MM.1S (cell line): ENCODE measurements around the gene GABARAP.

Source experiments
- DNase-seq: peaks from one replicate; pipeline ENCODE4 v3.0.0-alpha.2; 2015
- H2AFZ ChIP-seq: fragments of 300-600 bp; sonication (generic); 2 replicates; pipeline ENCODE4 v1.6.0; 2016; ENCODE audit warnings: antibody characterized with exemption, low read length
- H3F3A ChIP-seq: fragments of 300-600 bp; sonication (generic); 2 replicates; pipeline ENCODE4 v1.6.1; 2016; ENCODE audit warnings: mild to moderate bottlenecking, antibody characterized with exemption, low read length, moderate library complexity, mixed read lengths; ENCODE audit not compliant: insufficient read depth
- H3K27ac ChIP-seq: fragments of 300-600 bp; sonication (generic); 2 replicates; pipeline ENCODE4 v1.5.1; 2016; ENCODE audit warnings: mild to moderate bottlenecking, low read length
- H3K27me3 ChIP-seq: fragments of 300-600 bp; sonication (generic); replicated peaks from 2 replicates; pipeline ENCODE4 v1.6.0; 2016; ENCODE audit warnings: low read length; ENCODE audit not compliant: insufficient read depth
- H3K36me3 ChIP-seq: fragments of 300-600 bp; sonication (generic); replicated peaks from 2 replicates; pipeline ENCODE4 v1.6.1; 2016; ENCODE audit warnings: mild to moderate bottlenecking, low read length, mixed read lengths; ENCODE audit not compliant: insufficient read depth
- H3K4me1 ChIP-seq: fragments of 300-600 bp; sonication (generic); 2 replicates; pipeline ENCODE4 v1.6.1; 2016; ENCODE audit warnings: low read length, mixed read lengths
- H3K4me2 ChIP-seq: fragments of 300-600 bp; sonication (generic); 2 replicates; pipeline ENCODE4 v1.6.0; 2016; ENCODE audit warnings: low read depth, low read length
- H3K4me3 ChIP-seq: fragments of 300-600 bp; sonication (generic); 2 replicates; pipeline ENCODE4 v1.5.1; 2016; ENCODE audit warnings: low read length, mixed read lengths
- H3K79me2 ChIP-seq: fragments of 300-600 bp; sonication (generic); 2 replicates; pipeline ENCODE4 v1.6.1; 2016; ENCODE audit warnings: mixed run types, low read length, mixed read lengths
- H3K9ac ChIP-seq: fragments of 300-600 bp; sonication (generic); 2 replicates; pipeline ENCODE4 v1.6.1; 2016; ENCODE audit warnings: low read length, mixed read lengths
- H3K9me2 ChIP-seq: fragments of 300-600 bp; sonication (generic); replicated peaks from 2 replicates; pipeline ENCODE4 v1.6.1; 2016; ENCODE audit warnings: mild to moderate bottlenecking, low read length, mixed read lengths; ENCODE audit not compliant: insufficient read depth
- H3K9me3 ChIP-seq: fragments of 300-600 bp; sonication (generic); replicated peaks from 2 replicates; pipeline ENCODE4 v1.6.1; 2016; ENCODE audit warnings: mild to moderate bottlenecking, low read length, mixed read lengths; ENCODE audit not compliant: insufficient read depth
- H4K20me1 ChIP-seq: fragments of 300-600 bp; sonication (generic); 2 replicates; pipeline ENCODE4 v1.6.1; 2016; ENCODE audit warnings: mild to moderate bottlenecking, low read length, moderate library complexity, mixed read lengths; ENCODE audit not compliant: insufficient read depth
- CTCF ChIP-seq: fragments of 300-600 bp; sonication (generic); IDR thresholded peaks from 2 replicates; pipeline ENCODE4 v1.5.1; 2016; ENCODE audit warnings: antibody characterized with exemption, low read length, mixed read lengths
- EZH2 ChIP-seq: fragments of 300-600 bp; sonication (generic); optimal IDR thresholded peaks from 2 replicates; pipeline ENCODE3; 2017; ENCODE audit warnings: low read depth, mild to moderate bottlenecking, antibody characterized with exemption, low read length, mixed read lengths
- EZH2phosphoT487 ChIP-seq: fragments of 300-600 bp; sonication (generic); IDR thresholded peaks from 2 replicates; pipeline ENCODE4 v1.6.1; 2018; ENCODE audit warnings: antibody characterized with exemption, low read length

Gene GABARAP

GRCh38 chr17:7208754-7209460, 33.3 kb downstream of the GABARAP start:
- H3K9ac ChIP-seq = no peak overlapping the region
- no peaks in the 10 kb centered on the region for H3K9me3 ChIP-seq
- H3K4me1 ChIP-seq = peaks cover 6% of the 10 kb centered on the region
- no peak overlapping the region for H2AFZ ChIP-seq
- H3K27ac ChIP-seq = no peak overlapping the region
- TF ChIP-seq EZH2phosphoT487 = no peak
- TF ChIP-seq EZH2 = no peak
- TF ChIP-seq CTCF = no peak
- no peaks in the 10 kb centered on the region for H3F3A ChIP-seq
- no peaks in the 10 kb centered on the region for H4K20me1 ChIP-seq
- H3K27me3 ChIP-seq = peaks cover 83% of the 10 kb centered on the region
- H3K9me2 ChIP-seq = no peaks in the 10 kb centered on the region
- no peak overlapping the region for H3K4me3 ChIP-seq
- no peaks in the 10 kb centered on the region for H3K36me3 ChIP-seq
- no peaks in the 10 kb centered on the region for H3K79me2 ChIP-seq
- H3K4me2 ChIP-seq = no peak overlapping the region
- no peak for DNase-seq

- Histone ChIP-seq H3K4me2 (no peak overlapping the region), H3K9me3 (no peaks in the 10 kb centered on the region), H3K9ac (no peak overlapping the region), H4K20me1 (no peaks in the 10 kb centered on the region), H3K27ac (no peak overlapping the region), H3K4me3 (no peak overlapping the region), H3F3A (no peaks in the 10 kb centered on the region), H3K4me1 (no peaks in the 10 kb centered on the region; the same call in 1 of the 2 replicates), H3K36me3 (no peaks in the 10 kb centered on the region), H3K79me2 (no peaks in the 10 kb centered on the region), H3K9me2 (no peaks in the 10 kb centered on the region), H3K27me3 (peaks cover 84% of the 10 kb centered on the region), H2AFZ (no peak overlapping the region)
- no peak for DNase-seq
- no peak for TF ChIP-seq EZH2
- TF ChIP-seq CTCF = no peak
- no peak for TF ChIP-seq EZH2phosphoT487
Measured at GRCh38 chr17:7208027-7208571, 34.1 kb downstream of the GABARAP start.

- Histone ChIP-seq H2AFZ (no peak overlapping the region), H3K4me2 (no peak overlapping the region), H3K27ac (no peak overlapping the region), H3K36me3 (no peaks in the 10 kb centered on the region), H3K9me3 (no peaks in the 10 kb centered on the region), H3K27me3 (peaks cover 84% of the 10 kb centered on the region), H3K9me2 (no peaks in the 10 kb centered on the region), H3F3A (no peaks in the 10 kb centered on the region), H3K4me3 (no peak overlapping the region), H3K79me2 (no peaks in the 10 kb centered on the region), H3K9ac (no peak overlapping the region), H4K20me1 (no peaks in the 10 kb centered on the region), H3K4me1 (no peaks in the 10 kb centered on the region; the same call in 1 of the 2 replicates)
- TF ChIP-seq EZH2phosphoT487 (no peak), EZH2 (no peak), CTCF (no peak)
- DNase-seq = no peak
Measured at GRCh38 chr17:7207120-7208001, 34.9 kb downstream of the GABARAP start.
